ENCODE data around the gene NRCAM.

DNA sequence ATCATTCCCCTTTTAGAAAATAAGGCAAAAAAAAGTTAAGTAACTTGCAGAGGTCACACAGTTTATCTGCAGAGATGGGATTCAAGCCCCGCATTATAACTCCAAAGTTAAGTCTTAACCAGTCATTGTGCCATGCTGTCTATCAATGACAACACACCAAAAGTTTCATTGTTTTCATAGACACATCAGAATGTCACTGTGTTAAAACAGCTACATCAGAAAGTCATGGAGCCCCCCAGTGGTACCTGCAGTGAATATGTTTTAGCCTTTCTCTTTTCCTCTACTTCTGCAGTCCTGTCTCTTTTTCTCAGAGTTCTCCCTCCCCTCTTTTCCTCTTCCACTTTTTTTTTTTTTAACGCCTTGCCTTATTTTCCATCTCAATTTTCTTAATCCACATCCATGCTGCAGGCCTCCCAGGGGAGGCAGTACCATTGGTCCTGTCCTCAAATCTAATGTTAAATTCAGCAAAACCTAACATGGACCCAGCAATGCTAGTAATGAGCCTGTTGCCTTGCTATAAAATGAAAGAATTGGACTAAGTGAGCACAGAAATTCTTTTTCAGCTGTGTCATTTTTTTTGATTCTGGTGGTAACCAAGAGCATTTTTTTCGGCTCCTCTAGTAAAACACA, 3.8 kb upstream of the NRCAM start:
- TF ChIP-seq, protein P1, sequence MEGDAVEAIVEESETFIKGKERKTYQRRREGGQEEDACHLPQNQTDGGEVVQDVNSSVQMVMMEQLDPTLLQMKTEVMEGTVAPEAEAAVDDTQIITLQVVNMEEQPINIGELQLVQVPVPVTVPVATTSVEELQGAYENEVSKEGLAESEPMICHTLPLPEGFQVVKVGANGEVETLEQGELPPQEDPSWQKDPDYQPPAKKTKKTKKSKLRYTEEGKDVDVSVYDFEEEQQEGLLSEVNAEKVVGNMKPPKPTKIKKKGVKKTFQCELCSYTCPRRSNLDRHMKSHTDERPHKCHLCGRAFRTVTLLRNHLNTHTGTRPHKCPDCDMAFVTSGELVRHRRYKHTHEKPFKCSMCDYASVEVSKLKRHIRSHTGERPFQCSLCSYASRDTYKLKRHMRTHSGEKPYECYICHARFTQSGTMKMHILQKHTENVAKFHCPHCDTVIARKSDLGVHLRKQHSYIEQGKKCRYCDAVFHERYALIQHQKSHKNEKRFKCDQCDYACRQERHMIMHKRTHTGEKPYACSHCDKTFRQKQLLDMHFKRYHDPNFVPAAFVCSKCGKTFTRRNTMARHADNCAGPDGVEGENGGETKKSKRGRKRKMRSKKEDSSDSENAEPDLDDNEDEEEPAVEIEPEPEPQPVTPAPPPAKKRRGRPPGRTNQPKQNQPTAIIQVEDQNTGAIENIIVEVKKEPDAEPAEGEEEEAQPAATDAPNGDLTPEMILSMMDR (IDR thresholded peaks at IDR 0.05; ENCODE audit: control extremely low read depth in 1 of 3, insufficient read depth in 1 of 3, low read depth in 1 of 3, low read length in 3 of 3), result peak in 2 of 3 experiments; percentile 33 to 48; a peak in 2 of 4 replicates
- no peak for TF ChIP-seq RXRA (IDR thresholded peaks at IDR 0.05; ENCODE audit: insufficient read depth, low read depth, low read length)
- TF ChIP-seq, protein P2, sequence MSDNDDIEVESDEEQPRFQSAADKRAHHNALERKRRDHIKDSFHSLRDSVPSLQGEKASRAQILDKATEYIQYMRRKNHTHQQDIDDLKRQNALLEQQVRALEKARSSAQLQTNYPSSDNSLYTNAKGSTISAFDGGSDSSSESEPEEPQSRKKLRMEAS (IDR thresholded peaks at IDR 0.05), result no peak

Measured in H1 (cell line).